WERI-Rb-1 (cell line): ENCODE results near the gene BEND7.
A peak's percentile ranks its signal among the peaks of the same experiment; 100 is the strongest.

Experiments used
- DNase-seq: peaks from one replicate; pipeline ENCODE4 v3.0.0-alpha.2; 2020
- H3K27ac ChIP-seq: fragments of 250-450 bp; sonication (Bioruptor Pico); 2 replicates; pipeline ENCODE4 v1.5.1; 2020; ENCODE audit warnings: mild to moderate bottlenecking, moderate library complexity
- H3K27me3 ChIP-seq: fragments of 250-450 bp; sonication (Bioruptor Pico); 2 replicates; pipeline ENCODE4 v1.5.1; 2021; ENCODE audit warnings: mild to moderate bottlenecking, low read depth, moderate library complexity; ENCODE audit not compliant: insufficient read depth, severe bottlenecking
- H3K36me3 ChIP-seq: fragments of 250-450 bp; sonication (Bioruptor Pico); 2 replicates; pipeline ENCODE4 v1.5.1; 2020; ENCODE audit warnings: mild to moderate bottlenecking, moderate library complexity
- H3K4me3 ChIP-seq: 2 replicates; pipeline ENCODE4 v1.5.1; 2011; ENCODE audit warnings: low read depth, mild to moderate bottlenecking, control low read depth, low read length
- H3K9me3 ChIP-seq: fragments of 250-450 bp; sonication (Bioruptor Pico); 2 replicates; pipeline ENCODE4 v1.5.1; 2021; ENCODE audit warnings: mild to moderate bottlenecking, moderate library complexity; ENCODE audit not compliant: severe bottlenecking
- CTCF ChIP-seq: IDR thresholded peaks from 2 replicates; pipeline ENCODE4 v1.5.1; 2011; ENCODE audit warnings: low read depth, mild to moderate bottlenecking, control low read depth, inconsistent platforms, low read length

The BEND7 gene, protein sequence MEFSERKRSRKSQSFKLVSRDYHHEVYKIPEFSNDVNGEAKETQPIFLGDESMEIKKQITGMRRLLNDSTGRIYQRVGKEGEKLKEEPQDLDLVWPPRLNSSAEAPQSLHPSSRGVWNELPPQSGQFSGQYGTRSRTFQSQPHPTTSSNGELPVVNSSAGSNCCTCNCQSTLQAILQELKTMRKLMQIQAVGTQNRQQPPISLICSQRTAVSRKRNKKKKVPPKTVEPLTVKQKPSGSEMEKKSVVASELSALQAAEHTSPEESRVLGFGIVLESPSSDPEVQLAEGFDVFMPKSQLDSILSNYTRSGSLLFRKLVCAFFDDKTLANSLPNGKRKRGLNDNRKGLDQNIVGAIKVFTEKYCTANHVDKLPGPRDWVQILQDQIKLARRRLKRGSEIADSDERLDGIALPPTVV

DNA sequence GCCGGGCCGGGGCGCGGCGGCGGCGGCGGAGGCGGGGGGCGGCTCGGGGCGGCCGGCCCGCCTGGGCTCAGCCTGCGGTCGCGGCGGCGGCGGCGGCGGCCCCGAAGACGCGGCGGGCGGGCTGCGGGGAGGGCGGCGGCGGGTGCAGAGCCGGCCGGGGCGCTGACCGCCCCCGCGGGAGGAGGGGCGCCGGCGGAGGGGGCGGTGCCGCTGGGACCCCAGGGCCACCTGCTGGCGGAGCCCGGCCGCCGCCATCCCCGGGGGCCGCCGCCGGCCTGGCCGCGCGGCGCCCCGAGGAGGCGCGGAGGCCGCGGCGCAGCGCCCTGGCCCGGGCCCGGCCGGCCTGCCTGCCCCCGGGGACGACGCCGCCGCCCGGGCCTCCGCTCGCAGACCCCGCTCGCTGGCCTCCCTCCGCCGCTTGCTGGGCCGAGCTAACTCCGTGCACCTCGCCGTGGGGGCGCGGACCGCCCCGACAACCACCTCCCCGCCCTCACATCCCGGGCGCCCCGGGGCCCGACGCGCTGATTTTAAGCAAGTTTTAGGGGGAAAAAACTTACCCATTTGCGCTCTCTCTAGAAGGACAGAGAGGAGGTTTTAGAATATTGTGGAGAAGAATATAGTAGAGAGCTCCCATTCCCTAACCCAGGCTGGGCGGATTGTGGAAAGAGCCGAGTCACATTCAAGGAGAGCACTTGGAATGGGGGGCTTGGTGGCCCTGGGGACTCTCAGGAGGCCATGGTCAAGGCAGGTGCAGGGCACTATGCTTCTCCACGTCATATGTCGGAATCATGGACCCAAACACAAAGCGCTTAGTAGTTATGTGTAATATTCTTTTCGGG is at the start of gene BEND7:
BEND7 (minus strand) TSS at position 140 of the 839 bp plus-strand sequence. CDS start 481 bp downstream, outside the sequence.
- Histone ChIP-seq H3K27me3 (no peaks in the 10 kb centered on the region), H3K27ac (peak within 1 kb of the TSS; percentile 55), H3K36me3 (no peaks in the 10 kb centered on the region), H3K9me3 (no peaks in the 10 kb centered on the region), H3K4me3 (peak within 1 kb of the TSS; percentile 61)
- peak; percentile 28 for DNase-seq
- no peak for TF ChIP-seq CTCF

- no peak for TF ChIP-seq CTCF
- no peak for DNase-seq
- H3K27ac ChIP-seq: no peak overlapping the region
- H3K36me3 ChIP-seq: no peaks in the 10 kb centered on the region
- no peaks in the 10 kb centered on the region for H3K27me3 ChIP-seq
- no peaks in the 10 kb centered on the region for H3K9me3 ChIP-seq
- H3K4me3 ChIP-seq: no peak overlapping the region
Observed at GRCh38 chr10:13573960-13574359, 45.1 kb upstream of the BEND7 start.

DNA sequence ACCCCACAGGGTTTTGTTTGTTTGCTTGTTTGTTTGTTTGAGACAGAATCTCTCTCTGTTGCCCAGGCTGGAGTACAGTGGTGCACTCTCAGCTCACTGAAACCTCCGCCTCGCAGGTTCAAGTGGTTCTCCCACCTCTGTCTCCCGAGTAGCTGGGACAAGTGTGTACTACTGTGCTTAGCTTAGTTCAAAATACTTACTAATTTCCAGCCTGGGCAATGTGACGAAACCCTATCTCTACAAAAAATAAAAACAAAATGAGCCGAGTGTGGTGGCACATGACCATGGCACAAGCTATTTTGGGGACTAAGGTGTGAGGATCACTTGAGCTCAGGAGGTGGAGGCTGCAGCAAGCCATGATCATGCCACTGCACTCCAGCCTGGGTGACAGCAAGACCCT is 42.7 kb upstream of the BEND7 start:
- no peak overlapping the region for H3K27ac ChIP-seq
- no peaks in the 10 kb centered on the region for H3K27me3 ChIP-seq
- no peaks in the 10 kb centered on the region for H3K36me3 ChIP-seq
- H3K4me3 ChIP-seq: no peak overlapping the region
- no peaks in the 10 kb centered on the region for H3K9me3 ChIP-seq
- no peak for DNase-seq
- no peak for TF ChIP-seq CTCF

GRCh38 chr10:13567030-13567429 is 38.2 kb upstream of the BEND7 start:
- Histone ChIP-seq H3K9me3 (no peaks in the 10 kb centered on the region), H3K4me3 (no peak overlapping the region), H3K27me3 (no peaks in the 10 kb centered on the region), H3K27ac (no peak overlapping the region), H3K36me3 (no peaks in the 10 kb centered on the region)
- TF ChIP-seq CTCF: no peak
- no peak for DNase-seq

GRCh38 chr10:13564576-13564975 is 35.8 kb upstream of the BEND7 start:
- TF ChIP-seq CTCF: no peak
- DNase-seq: no peak
- no peaks in the 10 kb centered on the region for H3K9me3 ChIP-seq
- no peaks in the 10 kb centered on the region for H3K27me3 ChIP-seq
- H3K27ac ChIP-seq: no peak overlapping the region
- no peaks in the 10 kb centered on the region for H3K36me3 ChIP-seq
- H3K4me3 ChIP-seq: no peak overlapping the region
